ENCODE measurements around the gene MCC.
"Not testable (repeated sequence)": the region's sequence is repeated elsewhere in the genome, so short reads cannot be mapped to it uniquely, and the experiment has no call there.

Gene MCC

DNA sequence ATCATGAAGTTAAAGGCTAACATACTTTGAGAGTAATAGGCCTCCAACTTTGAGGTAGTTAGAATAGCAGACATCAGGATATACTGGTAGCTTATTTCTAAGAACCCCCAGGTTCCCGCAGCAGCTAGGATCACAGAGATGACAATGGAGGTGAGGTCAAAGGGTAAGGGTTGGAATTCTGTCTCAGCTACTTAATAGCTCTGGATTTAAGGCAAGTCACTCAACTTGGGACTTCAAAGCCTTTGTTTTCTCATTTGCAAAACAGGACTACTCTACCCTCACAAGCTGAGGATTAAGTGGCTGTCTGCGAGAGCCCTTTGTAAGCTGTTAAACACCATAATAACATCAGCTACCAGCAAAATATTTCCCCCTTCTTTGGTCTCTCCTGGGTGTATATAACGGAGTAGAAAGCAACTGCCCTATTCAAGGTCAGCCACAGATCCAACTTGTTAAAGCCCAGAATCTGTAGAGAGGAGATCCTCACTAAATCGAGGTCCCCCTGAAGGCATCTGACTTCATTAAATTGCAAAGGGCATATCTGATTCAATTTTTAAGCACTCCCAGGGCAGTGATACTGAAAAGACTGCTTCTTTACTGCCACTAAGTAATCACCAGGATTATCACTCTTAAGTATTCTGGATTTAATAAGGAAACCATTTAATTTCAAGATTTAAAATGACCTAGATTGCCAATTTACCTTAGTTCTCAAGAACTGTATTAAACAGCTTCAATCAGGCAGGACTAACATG is 407.0 kb downstream of the MCC start (continued):
- TF ChIP-seq ZBTB17 (tag by site-specific recombination; IDR thresholded peaks at IDR 0.05) (no peak), TCF7L2 (IDR thresholded peaks at IDR 0.05; ENCODE audit: borderline replicate concordance, low read depth, low read length) (no peak)

DNA sequence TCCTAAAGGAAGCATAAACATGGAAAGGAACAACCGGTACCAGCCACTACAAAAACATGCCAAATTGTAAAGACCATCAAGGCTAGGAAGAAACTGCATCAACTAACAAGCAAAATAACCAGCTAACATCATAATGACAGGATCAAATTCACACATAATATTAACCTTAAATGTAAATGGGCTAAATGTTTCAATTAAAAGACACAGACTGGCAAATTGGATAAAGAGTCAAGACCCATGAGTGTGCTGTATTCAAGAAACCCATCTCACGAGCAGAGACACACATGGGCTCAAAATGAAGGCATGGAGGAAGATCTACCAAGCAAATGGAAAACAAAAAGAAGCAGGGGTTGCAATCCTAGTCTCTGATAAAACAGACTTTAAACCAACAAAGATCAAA is 411.6 kb downstream of the MCC start:
- H3K9me3 ChIP-seq (ENCODE audit: control insufficient read depth, insufficient read depth, low read depth, low read length); H3K4me3 ChIP-seq (ENCODE audit: low read depth, low read length); H3K27ac ChIP-seq (ENCODE audit: extremely low read depth, low read depth, low read length); POLR2A ChIA-PET; H3K4me1 ChIP-seq (ENCODE audit: control insufficient read depth, insufficient read depth, low read length): not testable (repeated sequence)
- TF ChIP-seq ZNF529 (tag by site-specific recombination; IDR thresholded peaks at IDR 0.05; ENCODE audit: insufficient replicate concordance): peak; percentile 87
- CTCF ChIA-PET: interaction anchor here (0.5 to 0.7 kb wide), 2 partner anchors 56 to 351 kb away, joined by 3 read pairs; no protein-coding TSS in a partner anchor
- peaks cover 0 to 21% of the 10 kb centered on the region in 2 experiments; a peak in 1 of 3 replicates for H3K36me3 ChIP-seq (ENCODE audit: control insufficient read depth in 2 of 2, insufficient read depth in 1 of 2, low read length in 2 of 2)

DNA sequence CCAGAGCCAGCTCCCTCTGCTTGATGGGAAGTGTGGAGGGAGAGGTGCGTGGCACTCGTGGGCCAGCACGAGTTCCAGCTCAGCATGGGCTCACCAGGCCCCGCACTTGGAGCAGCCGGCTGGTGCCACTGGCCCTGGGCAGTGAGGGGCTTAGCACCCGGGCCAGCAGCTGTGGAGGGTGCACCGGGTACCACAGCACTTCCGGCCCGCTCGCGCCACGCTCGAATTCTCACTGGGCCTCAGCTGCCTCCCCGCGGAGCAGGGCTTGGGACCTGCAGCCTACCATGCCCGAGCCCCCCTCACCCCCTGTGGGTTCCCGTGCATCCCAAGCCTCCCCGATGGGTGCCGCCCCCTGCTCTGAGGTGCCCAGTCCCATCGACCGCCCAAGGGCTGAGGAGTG is 413.2 kb downstream of the MCC start:
- no peaks in the 10 kb centered on the region for H3K9me3 ChIP-seq (ENCODE audit: control insufficient read depth, insufficient read depth, low read depth, low read length)
- no peak overlapping the region for H3K27ac ChIP-seq (ENCODE audit: extremely low read depth, low read depth, low read length)
- H3K4me1 ChIP-seq (ENCODE audit: control insufficient read depth, insufficient read depth, low read length): no peaks in the 10 kb centered on the region
- CTCF ChIA-PET: interaction anchor here (0.8 kb wide), 1 partner anchor 1764 kb away, joined by 3 read pairs; no protein-coding TSS in a partner anchor
- POLR2A ChIA-PET: no interaction called here
- peaks cover 0 to 22% of the 10 kb centered on the region in 2 experiments; a peak in 1 of 3 replicates for H3K36me3 ChIP-seq (ENCODE audit: control insufficient read depth in 2 of 2, insufficient read depth in 1 of 2, low read length in 2 of 2)
- no peak overlapping the region for H3K4me3 ChIP-seq (ENCODE audit: low read depth, low read length)
- TF ChIP-seq ZNF660 (tag by site-specific recombination; IDR thresholded peaks at IDR 0.05) (no peak), RBAK (tag by site-specific recombination; IDR thresholded peaks at IDR 0.05) (no peak), ZNF37A (tag by site-specific recombination; IDR thresholded peaks at IDR 0.05) (no peak), KLF16 (tag by site-specific recombination; IDR thresholded peaks at IDR 0.05) (no peak), ZNF529 (tag by site-specific recombination; IDR thresholded peaks at IDR 0.05; ENCODE audit: insufficient replicate concordance) (no peak)

DNA sequence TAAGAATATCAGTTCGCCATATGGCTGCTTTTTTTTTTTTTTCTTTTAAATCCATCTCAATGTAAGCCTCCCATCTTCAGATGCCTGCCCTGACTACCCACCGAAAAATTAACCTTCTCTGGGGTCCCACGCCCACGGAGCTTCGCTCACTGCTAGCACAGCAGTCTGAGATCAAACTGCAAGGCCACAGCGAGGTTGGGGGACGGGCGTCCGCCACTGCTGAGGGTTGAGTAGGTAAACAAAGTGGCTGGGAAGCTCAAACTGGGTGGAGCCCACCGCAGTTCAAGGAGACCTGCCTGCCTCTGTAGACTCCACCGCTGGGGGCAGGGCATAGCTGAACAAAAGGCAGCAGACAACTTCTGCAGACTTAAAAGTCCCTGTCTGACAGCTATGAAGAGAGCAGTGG is 414.6 kb downstream of the MCC start:
- H3K36me3 ChIP-seq (ENCODE audit: control insufficient read depth in 2 of 2, insufficient read depth in 1 of 2, low read length in 2 of 2): peaks cover 0 to 32% of the 10 kb centered on the region in 2 experiments; a peak in 1 of 3 replicates
- H3K9me3 ChIP-seq (ENCODE audit: control insufficient read depth, insufficient read depth, low read depth, low read length); H3K4me1 ChIP-seq (ENCODE audit: control insufficient read depth, insufficient read depth, low read length); H3K27ac ChIP-seq (ENCODE audit: extremely low read depth, low read depth, low read length); H3K4me3 ChIP-seq (ENCODE audit: low read depth, low read length); POLR2A ChIA-PET: not testable (repeated sequence)
- CTCF ChIA-PET: interaction anchor here (0.7 kb wide), 1 partner anchor 350 kb away, joined by 4 read pairs; no protein-coding TSS in a partner anchor

DNA sequence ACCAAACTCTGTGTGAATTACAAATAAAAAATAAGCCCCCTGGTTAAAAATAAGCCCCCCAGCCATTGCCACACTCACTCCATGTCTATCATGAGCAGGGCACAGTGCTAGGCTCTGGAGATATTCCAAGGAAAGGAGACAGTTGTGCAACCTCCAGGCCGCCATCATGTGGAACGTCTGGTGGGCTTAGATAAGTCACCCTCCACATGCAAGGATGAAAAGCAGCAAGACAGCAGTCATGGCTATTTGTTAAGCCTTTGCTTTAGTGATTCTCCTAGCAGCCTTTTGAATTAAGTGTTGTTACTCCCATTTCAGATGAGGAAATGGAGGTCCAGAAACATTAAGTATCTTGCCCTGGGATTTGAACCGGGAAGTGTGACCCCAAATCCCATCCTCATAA is 416.9 kb downstream of the MCC start:
- no peaks in the 10 kb centered on the region for H3K9me3 ChIP-seq (ENCODE audit: control insufficient read depth, insufficient read depth, low read depth, low read length)
- no peak overlapping the region for H3K4me3 ChIP-seq (ENCODE audit: low read depth, low read length)
- ChIA-PET POLR2A (no interaction called here), CTCF (interaction anchor here (0.9 kb wide), 1 partner anchor 439 kb away, joined by 3 read pairs; no protein-coding TSS in a partner anchor)
- no peaks in the 10 kb centered on the region for H3K4me1 ChIP-seq (ENCODE audit: control insufficient read depth, insufficient read depth, low read length)
- H3K27ac ChIP-seq (ENCODE audit: extremely low read depth, low read depth, low read length): no peak overlapping the region
- peaks cover 0 to 52% of the 10 kb centered on the region in 2 experiments; a peak in 1 of 3 replicates for H3K36me3 ChIP-seq (ENCODE audit: control insufficient read depth in 2 of 2, insufficient read depth in 1 of 2, low read length in 2 of 2)
- TF ChIP-seq, protein P1, sequence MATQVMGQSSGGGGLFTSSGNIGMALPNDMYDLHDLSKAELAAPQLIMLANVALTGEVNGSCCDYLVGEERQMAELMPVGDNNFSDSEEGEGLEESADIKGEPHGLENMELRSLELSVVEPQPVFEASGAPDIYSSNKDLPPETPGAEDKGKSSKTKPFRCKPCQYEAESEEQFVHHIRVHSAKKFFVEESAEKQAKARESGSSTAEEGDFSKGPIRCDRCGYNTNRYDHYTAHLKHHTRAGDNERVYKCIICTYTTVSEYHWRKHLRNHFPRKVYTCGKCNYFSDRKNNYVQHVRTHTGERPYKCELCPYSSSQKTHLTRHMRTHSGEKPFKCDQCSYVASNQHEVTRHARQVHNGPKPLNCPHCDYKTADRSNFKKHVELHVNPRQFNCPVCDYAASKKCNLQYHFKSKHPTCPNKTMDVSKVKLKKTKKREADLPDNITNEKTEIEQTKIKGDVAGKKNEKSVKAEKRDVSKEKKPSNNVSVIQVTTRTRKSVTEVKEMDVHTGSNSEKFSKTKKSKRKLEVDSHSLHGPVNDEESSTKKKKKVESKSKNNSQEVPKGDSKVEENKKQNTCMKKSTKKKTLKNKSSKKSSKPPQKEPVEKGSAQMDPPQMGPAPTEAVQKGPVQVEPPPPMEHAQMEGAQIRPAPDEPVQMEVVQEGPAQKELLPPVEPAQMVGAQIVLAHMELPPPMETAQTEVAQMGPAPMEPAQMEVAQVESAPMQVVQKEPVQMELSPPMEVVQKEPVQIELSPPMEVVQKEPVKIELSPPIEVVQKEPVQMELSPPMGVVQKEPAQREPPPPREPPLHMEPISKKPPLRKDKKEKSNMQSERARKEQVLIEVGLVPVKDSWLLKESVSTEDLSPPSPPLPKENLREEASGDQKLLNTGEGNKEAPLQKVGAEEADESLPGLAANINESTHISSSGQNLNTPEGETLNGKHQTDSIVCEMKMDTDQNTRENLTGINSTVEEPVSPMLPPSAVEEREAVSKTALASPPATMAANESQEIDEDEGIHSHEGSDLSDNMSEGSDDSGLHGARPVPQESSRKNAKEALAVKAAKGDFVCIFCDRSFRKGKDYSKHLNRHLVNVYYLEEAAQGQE (tag by site-specific recombination; IDR thresholded peaks at IDR 0.05): no peak
- TF ChIP-seq KLF16 (tag by site-specific recombination; IDR thresholded peaks at IDR 0.05): no peak
- TF ChIP-seq, protein P2, sequence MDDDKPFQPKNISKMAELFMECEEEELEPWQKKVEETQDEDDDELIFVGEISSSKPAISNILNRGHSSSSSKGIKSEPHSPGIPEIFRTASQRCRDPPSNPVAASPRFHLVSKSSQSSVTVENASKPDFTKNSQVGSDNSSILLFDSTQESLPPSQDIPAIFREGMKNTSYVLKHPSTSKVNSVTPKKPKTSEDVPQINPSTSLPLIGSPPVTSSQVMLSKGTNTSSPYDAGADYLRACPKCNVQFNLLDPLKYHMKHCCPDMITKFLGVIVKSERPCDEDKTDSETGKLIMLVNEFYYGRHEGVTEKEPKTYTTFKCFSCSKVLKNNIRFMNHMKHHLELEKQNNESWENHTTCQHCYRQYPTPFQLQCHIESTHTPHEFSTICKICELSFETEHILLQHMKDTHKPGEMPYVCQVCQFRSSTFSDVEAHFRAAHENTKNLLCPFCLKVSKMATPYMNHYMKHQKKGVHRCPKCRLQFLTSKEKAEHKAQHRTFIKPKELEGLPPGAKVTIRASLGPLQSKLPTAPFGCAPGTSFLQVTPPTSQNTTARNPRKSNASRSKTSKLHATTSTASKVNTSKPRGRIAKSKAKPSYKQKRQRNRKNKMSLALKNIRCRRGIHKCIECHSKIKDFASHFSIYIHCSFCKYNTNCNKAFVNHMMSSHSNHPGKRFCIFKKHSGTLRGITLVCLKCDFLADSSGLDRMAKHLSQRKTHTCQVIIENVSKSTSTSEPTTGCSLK (tag by site-specific recombination; IDR thresholded peaks at IDR 0.05): no peak
- TF ChIP-seq ZNF571 (tag by site-specific recombination; IDR thresholded peaks at IDR 0.05): no peak
- TF ChIP-seq, protein P3, sequence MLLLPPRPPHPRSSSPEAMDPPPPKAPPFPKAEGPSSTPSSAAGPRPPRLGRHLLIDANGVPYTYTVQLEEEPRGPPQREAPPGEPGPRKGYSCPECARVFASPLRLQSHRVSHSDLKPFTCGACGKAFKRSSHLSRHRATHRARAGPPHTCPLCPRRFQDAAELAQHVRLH (tag by site-specific recombination; IDR thresholded peaks at IDR 0.05): no peak
- TF ChIP-seq ZIC2 (tag by site-specific recombination; IDR thresholded peaks at IDR 0.05): no peak
- no peak for TF ChIP-seq TCF7L2 (IDR thresholded peaks at IDR 0.05; ENCODE audit: borderline replicate concordance, low read depth, low read length)
- TF ChIP-seq GLI4 (tag by site-specific recombination; IDR thresholded peaks at IDR 0.05): no peak
- TF ChIP-seq, protein P4, sequence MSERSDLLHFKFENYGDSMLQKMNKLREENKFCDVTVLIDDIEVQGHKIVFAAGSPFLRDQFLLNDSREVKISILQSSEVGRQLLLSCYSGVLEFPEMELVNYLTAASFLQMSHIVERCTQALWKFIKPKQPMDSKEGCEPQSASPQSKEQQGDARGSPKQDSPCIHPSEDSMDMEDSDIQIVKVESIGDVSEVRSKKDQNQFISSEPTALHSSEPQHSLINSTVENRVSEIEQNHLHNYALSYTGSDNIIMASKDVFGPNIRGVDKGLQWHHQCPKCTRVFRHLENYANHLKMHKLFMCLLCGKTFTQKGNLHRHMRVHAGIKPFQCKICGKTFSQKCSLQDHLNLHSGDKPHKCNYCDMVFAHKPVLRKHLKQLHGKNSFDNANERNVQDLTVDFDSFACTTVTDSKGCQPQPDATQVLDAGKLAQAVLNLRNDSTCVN (tag by site-specific recombination; optimal IDR thresholded peaks at IDR 0.05): no peak
- no peak for TF ChIP-seq ZNF837 (tag by site-specific recombination; IDR thresholded peaks at IDR 0.05)
- no peak for TF ChIP-seq GLIS2 (tag by site-specific recombination; IDR thresholded peaks at IDR 0.05)
